PC-9 (cell line): ENCODE data around the gene TCP11L2. TPM values are rescaled to one million over a fixed set of nuclear protein-coding genes. Genes with fewer than 3 reads are reported as not detected.
A peak's percentile ranks its signal among the peaks of the same experiment; 100 is the strongest.

Source experiments
- Bru-seq: library from RNA; stranded (reverse); fragments of 400-500 nt; gene quantifications from one replicate; lab custom pipeline; 2021; lab: Mats Ljungman, UMichigan
- BruChase-seq, 2 experiments: library from RNA; stranded (reverse); fragments of 400-500 nt; gene quantifications; one replicate each; lab custom pipeline; 2021; lab: Mats Ljungman, UMichigan
- BruUV-seq: library from RNA; stranded (reverse); fragments of 400-500 nt; replicated peaks from 2 replicates; lab custom pipeline; 2021; lab: Mats Ljungman, UMichigan
- CTCF ChIA-PET: fragments of 300-600 bp; sonication (Branson Sonifier 250); formaldehyde crosslinking; loops from one replicate; lab custom pipeline; 2022; ENCODE audit warnings: antibody characterized with exemption; lab: Charles Lee
- POLR2A ChIA-PET: fragments of 300-600 bp; sonication (Branson Sonifier 250); formaldehyde crosslinking; loops from one replicate; lab custom pipeline; 2022; ENCODE audit warnings: antibody characterized with exemption; ENCODE audit not compliant: unreplicated experiment; lab: Charles Lee
- DNase-seq, 2 experiments: peaks; one replicate each; pipeline versions ENCODE4 v3.0.0 to v3.0.0-alpha.2; 2015 to 2022; ENCODE audit warnings: mixed read lengths in 1 of 2
- H2AFZ ChIP-seq: fragments of 200-600 bp; sonication (generic); 2 replicates; pipeline ENCODE4 v1.8.1; 2017; ENCODE audit warnings: antibody characterized with exemption
- H3F3A ChIP-seq: fragments of 200-600 bp; sonication (generic); 2 replicates; pipeline ENCODE4 v1.8.1; 2017; ENCODE audit warnings: antibody characterized with exemption, mild to moderate bottlenecking, low read depth; ENCODE audit not compliant: insufficient read depth
- H3K27ac ChIP-seq: fragments of 200-600 bp; sonication (generic); 2 replicates; pipeline ENCODE4 v1.6.1; 2016; ENCODE audit warnings: mixed run types
- H3K27me3 ChIP-seq: fragments of 200-600 bp; sonication (generic); 2 replicates; pipeline ENCODE4 v1.6.1; 2016; ENCODE audit warnings: low read depth, mixed run types; ENCODE audit not compliant: insufficient read depth
- H3K36me3 ChIP-seq: fragments of 200-600 bp; sonication (generic); 2 replicates; pipeline ENCODE4 v1.6.1; 2016; ENCODE audit warnings: low read depth, mixed run types
- H3K4me1 ChIP-seq: fragments of 200-600 bp; sonication (generic); replicated peaks from 2 replicates; pipeline ENCODE4 v1.6.1; 2016; ENCODE audit warnings: mixed run types; ENCODE audit not compliant: insufficient read depth
- H3K4me2 ChIP-seq: fragments of 200-600 bp; sonication (generic); 2 replicates; pipeline ENCODE4 v1.6.1; 2017; ENCODE audit warnings: mixed run types
- H3K4me3 ChIP-seq: fragments of 200-600 bp; sonication (generic); 2 replicates; pipeline ENCODE4 v1.6.1; 2016; ENCODE audit warnings: mixed run types
- H3K79me2 ChIP-seq: fragments of 200-600 bp; sonication (generic); 2 replicates; pipeline ENCODE4 v1.6.1; 2017; ENCODE audit warnings: low read depth, mixed run types
- H3K9me2 ChIP-seq: fragments of 200-600 bp; sonication (generic); 2 replicates; pipeline ENCODE4 v1.8.1; 2017; ENCODE audit warnings: mild to moderate bottlenecking; ENCODE audit not compliant: insufficient read depth
- H3K9me3 ChIP-seq: fragments of 200-600 bp; sonication (generic); 2 replicates; pipeline ENCODE4 v1.8.1; 2016; ENCODE audit warnings: low read depth; ENCODE audit not compliant: insufficient read depth
- H4K20me1 ChIP-seq: fragments of 200-600 bp; sonication (generic); 2 replicates; pipeline ENCODE4 v1.8.1; 2017; ENCODE audit not compliant: insufficient read depth
- CTCF ChIP-seq: fragments of 200-600 bp; sonication (generic); conservative IDR thresholded peaks from 2 replicates; pipeline ENCODE4 v1.6.1; 2017; ENCODE audit warnings: mixed run types, antibody characterized with exemption, mild to moderate bottlenecking, moderate library complexity
- EZH2 ChIP-seq: fragments of 200-600 bp; sonication (generic); IDR thresholded peaks from 2 replicates; pipeline ENCODE4 v1.8.0; 2017; ENCODE audit warnings: antibody characterized with exemption, low read depth
- intact Hi-C: fragments of 100-400 bp; cut with micrococcal nuclease; formaldehyde crosslinking; loops from one replicate; pipeline ENCODE4 v1.10.0; 2022; ENCODE audit not compliant: unreplicated experiment
- long read RNA-seq: library from polyadenylated mRNA; stranded (forward); transcript quantifications from one replicate; pipeline ENCODE4 v2.0.0, GENCODE V29; 2022
- total RNA-seq: library from RNA; stranded (reverse); gene quantifications from 2 replicates; pipeline ENCODE4 v1.2.3, GENCODE V29; 2021

Gene TCP11L2
- total RNA-seq (34.6 and 35.1 TPM in 2 replicates), Bru-seq, nascent RNA (percentile 62 among the genes with signal in this experiment), BruChase-seq, experiment 1, labeled RNA remaining after a 2-hour chase (percentile 61 among the genes with signal in this experiment), BruChase-seq, experiment 2, labeled RNA remaining after a 6-hour chase (percentile 65 among the genes with signal in this experiment)
- long read RNA-seq, partial matches to known transcripts = 2 of 5 reads
- long read RNA-seq, other reads (novel, unspliced or antisense) = 2 of 5 reads

- H3K27ac ChIP-seq = peak within 1 kb of the TSS; percentile 96
- ChIA-PET CTCF (no interaction called here), POLR2A (no interaction called here)
- no peaks in the 10 kb centered on the region for H3K27me3 ChIP-seq
- no peaks in the 10 kb centered on the region for H3K9me2 ChIP-seq
- H3K36me3 ChIP-seq = no peaks in the 10 kb centered on the region
- peak within 1 kb of the TSS; percentile 100 for H2AFZ ChIP-seq
- intact Hi-C loops = loop anchor here (5.0 to 10.0 kb wide), 2 partner anchors 40 to 168 kb away; partner anchors contain the start of gene NUAK1
- no TSS peak for BruUV-seq
- H3K4me2 ChIP-seq = peak within 1 kb of the TSS; percentile 96
- H3F3A ChIP-seq = peaks cover 38% of the 10 kb centered on the region
- peak; percentile 59 to 79 for DNase-seq
- H3K4me1 ChIP-seq = peaks cover 66% of the 10 kb centered on the region
- H3K9me3 ChIP-seq = 0 out of 2 replicates have a peak, but pooled peaks cover 2% of the 10 kb centered on the region
- H3K79me2 ChIP-seq = peaks cover 38% of the 10 kb centered on the region
- no peaks in the 10 kb centered on the region for H4K20me1 ChIP-seq
- TF ChIP-seq EZH2 = no peak
- no peak for TF ChIP-seq CTCF
- peak within 1 kb of the TSS; percentile 99 for H3K4me3 ChIP-seq
Measured at GRCh38 chr12:106302401-106303201, at the start of gene TCP11L2. Gene TCP11L2, plus strand, starts transcription at chr12:106302733. Its CDS starts 8,343 bp downstream, at chr12:106311076.

- no peaks in the 10 kb centered on the region for H4K20me1 ChIP-seq
- CTCF ChIA-PET = no interaction called here
- no peaks in the 10 kb centered on the region for H3K27me3 ChIP-seq
- BruUV-seq = no TSS peak
- H3K9me2 ChIP-seq = no peaks in the 10 kb centered on the region
- 0 out of 2 replicates have a peak, but pooled peaks cover under 1% of the 10 kb centered on the region for H3F3A ChIP-seq
- H3K36me3 ChIP-seq = no peaks in the 10 kb centered on the region
- no peak overlapping the region for H3K4me2 ChIP-seq
- H3K4me3 ChIP-seq = no peak overlapping the region
- no peaks in the 10 kb centered on the region for H3K79me2 ChIP-seq
- intact Hi-C loops = no loop called here
- TF ChIP-seq CTCF (no peak), EZH2 (no peak)
- no peak for DNase-seq
- POLR2A ChIA-PET = no interaction called here
- H3K9me3 ChIP-seq = no peaks in the 10 kb centered on the region
- no peak overlapping the region for H2AFZ ChIP-seq
- no peaks in the 10 kb centered on the region for H3K4me1 ChIP-seq
- H3K27ac ChIP-seq = no peak overlapping the region
Measured at GRCh38 chr12:106254724-106255123, 47.8 kb upstream of the TCP11L2 start.

GRCh38 chr12:106255493-106255892 is 47.0 kb upstream of the TCP11L2 start:
- H4K20me1 ChIP-seq = no peaks in the 10 kb centered on the region
- no peak overlapping the region for H3K4me2 ChIP-seq
- BruUV-seq = no TSS peak
- intact Hi-C loops = no loop called here
- H3F3A ChIP-seq = no peaks in the 10 kb centered on the region
- H3K9me2 ChIP-seq = no peaks in the 10 kb centered on the region
- no peaks in the 10 kb centered on the region for H3K27me3 ChIP-seq
- POLR2A ChIA-PET = no interaction called here
- H3K27ac ChIP-seq = no peak overlapping the region
- TF ChIP-seq CTCF (no peak), EZH2 (no peak)
- H3K36me3 ChIP-seq = no peaks in the 10 kb centered on the region
- H3K4me1 ChIP-seq = no peaks in the 10 kb centered on the region
- H3K79me2 ChIP-seq = no peaks in the 10 kb centered on the region
- H3K9me3 ChIP-seq = no peaks in the 10 kb centered on the region
- H2AFZ ChIP-seq = no peak overlapping the region
- CTCF ChIA-PET = interaction anchor here (0.7 kb wide), 1 partner anchor 668 kb away, joined by 4 read pairs; no protein-coding TSS in a partner anchor
- no peak for DNase-seq
- no peak overlapping the region for H3K4me3 ChIP-seq
